IPS-18c (cell line): ENCODE results near the gene DAPK2.
A peak's percentile ranks its signal among the peaks of the same experiment; 100 is the strongest.

Experiments used
- H3K4me3 ChIP-seq: 2 replicates; pipeline ENCODE4 v1.7.0; 2013; ENCODE audit warnings: low read depth, mild to moderate bottlenecking, low read length, moderate library complexity; ENCODE audit not compliant: insufficient read depth
- H3K9me3 ChIP-seq: one replicate; pipeline ENCODE4 v1.6.1; 2013; ENCODE audit warnings: mild to moderate bottlenecking, low read length, moderate library complexity; ENCODE audit not compliant: control insufficient read depth, insufficient read depth

DAPK2 gene

DNA sequence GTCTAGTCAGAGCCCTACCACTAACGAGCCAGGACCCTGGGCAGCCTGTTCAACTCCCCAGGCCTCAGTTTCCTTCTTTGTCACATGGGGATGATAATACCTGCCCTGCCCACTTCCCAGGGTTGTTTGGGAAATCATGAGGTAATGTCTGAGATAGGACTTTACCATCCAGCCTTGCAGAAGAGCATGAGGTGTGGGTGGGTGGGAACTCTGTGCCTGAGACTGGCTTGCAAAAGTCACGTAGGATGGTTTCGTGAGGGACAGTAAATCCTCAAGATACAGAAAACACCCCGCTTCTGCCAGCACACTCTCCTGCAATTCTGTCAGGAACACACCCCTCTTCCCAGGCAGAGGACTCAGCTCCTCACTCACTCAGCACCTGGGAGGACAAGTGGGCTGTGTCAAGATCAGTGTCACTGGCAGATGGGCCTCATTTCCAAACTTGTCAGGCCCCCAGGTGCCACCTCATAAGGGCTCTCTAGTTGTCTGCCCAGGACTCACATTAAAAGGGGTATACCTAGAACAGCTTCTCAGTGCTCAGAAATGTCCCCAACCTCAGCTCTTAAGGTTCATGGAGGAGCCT lies 58.4 kb downstream of the DAPK2 start:
- H3K9me3 ChIP-seq = peaks cover 2% of the 10 kb centered on the region
- no peak overlapping the region for H3K4me3 ChIP-seq

GRCh38 chr15:63986751-63987341 lies 59.4 kb downstream of the DAPK2 start:
- H3K9me3 ChIP-seq = peaks cover 2% of the 10 kb centered on the region
- H3K4me3 ChIP-seq = no peak overlapping the region

DNA sequence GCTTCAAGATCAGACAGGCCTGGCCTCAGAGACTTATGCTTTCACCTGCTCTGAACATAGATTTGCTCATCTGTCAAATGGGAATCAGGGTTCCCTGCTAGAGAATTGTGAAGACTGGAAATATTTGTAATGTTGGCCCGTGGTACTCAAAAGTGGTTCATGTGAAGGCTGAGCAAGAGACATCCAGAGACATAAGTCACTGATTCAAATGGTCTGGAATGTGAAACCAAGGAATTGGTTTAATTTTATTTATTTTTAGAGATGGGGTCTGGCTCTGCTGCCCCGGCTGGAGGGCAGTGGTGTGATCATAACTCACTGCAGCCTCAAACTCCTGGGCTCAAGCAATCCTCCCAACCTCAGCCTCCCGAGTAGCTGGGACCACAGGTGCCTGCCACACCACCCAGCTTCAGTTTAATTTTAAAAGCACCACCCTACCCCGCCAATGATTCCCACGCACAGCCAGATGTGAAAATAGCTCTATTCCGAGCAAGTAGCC lies 60.1 kb downstream of the DAPK2 start:
- peaks cover 2% of the 10 kb centered on the region for H3K9me3 ChIP-seq
- H3K4me3 ChIP-seq = no peak overlapping the region

GRCh38 chr15:63985221-63986184 lies 60.8 kb downstream of the DAPK2 start:
- no peak overlapping the region for H3K4me3 ChIP-seq
- H3K9me3 ChIP-seq = peaks cover 2% of the 10 kb centered on the region

GRCh38 chr15:63984331-63984730 lies 62.0 kb downstream of the DAPK2 start:
- Histone ChIP-seq H3K9me3 (peaks cover 2% of the 10 kb centered on the region), H3K4me3 (no peak overlapping the region)

DNA sequence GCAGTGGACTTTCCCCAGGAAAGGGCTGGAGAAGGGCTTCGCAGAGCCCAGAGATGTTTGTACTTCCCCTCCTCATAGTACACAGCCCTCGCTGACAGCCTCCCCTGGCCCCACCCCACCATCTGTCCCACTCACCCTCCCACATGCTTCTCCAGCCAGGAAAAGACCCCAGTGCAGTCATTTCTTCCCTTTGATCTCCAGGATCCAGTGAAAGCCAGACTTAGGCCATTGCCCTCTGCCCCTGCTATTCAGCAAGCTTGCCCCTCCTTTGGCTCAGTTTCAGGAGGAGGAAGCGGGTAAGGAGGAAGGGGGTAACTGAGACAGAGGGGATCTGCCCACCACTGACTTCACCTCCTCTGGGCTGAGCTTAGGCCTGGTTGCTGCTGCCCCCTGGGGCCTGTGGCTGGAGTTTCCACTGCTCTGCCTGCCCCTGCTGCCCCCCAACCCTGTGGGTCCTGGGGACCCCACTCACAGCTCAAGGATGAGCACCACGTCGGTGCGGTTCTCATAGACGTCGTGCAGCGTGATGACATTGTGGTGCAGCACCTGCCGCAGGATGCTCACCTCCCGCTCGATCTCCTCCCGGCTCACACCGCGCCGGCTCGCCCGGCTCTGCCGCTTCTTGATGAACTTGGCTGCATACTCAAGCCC lies 63.1 kb downstream of the DAPK2 start:
- peaks cover 5% of the 10 kb centered on the region for H3K9me3 ChIP-seq
- H3K4me3 ChIP-seq = no peak overlapping the region

DNA sequence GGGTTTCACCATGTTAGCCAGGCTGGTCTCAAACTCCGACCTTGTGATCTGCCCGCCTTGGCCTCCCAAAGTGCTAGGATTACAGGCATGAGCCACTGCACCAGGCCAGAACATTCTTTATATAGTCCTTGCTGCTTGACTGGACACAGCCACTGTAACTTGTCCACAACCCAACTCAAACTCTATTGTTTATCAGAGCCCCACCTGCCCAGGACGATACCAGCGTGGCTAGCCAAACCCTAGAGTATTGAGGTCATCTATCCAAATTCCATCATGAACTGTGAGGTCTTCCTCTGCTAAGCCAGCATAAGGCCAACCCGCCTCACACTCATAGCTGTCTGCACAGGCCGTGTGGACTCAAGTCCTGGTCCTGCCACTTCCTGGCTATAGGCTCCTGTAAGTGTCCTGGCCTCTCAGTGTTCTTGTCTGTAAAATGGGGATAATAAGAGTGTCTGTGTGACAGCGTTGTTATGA lies 63.9 kb downstream of the DAPK2 start:
- Histone ChIP-seq H3K4me3 (no peak overlapping the region), H3K9me3 (peaks cover 5% of the 10 kb centered on the region)

DNA sequence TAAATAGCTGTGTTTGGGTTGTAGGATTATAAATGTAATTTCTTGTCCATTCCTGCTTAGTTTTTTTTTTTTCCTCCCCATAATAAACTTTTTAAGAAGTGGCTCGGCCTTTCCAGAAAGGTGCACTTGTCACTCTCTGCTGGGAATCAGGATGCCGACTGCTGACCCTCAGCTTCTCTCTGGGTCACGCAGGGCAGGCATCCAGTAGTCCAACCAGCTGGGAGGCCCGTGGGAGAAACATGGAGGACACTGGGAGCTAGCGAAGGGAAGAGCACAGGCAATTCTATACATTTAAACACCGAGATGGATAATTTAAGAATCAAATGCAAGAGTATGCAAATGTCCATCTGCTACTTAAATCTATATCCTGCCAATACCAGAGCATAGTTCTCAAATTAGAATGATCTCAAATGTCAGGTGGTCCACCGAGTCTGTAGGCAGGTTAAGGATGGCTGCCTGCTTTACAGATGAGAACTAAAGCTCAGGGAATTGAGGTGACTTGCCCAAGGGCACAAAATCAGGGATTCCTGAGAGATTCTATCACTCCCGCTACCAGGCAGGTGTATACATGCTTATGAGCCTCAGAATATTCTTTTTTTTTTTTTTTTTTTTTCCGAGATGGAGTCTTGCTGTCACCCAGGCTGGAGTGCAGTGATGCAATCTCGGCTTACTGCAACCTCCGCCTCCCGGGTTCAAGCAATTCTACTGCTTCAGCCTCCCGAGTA lies 64.5 kb downstream of the DAPK2 start:
- no peak overlapping the region for H3K4me3 ChIP-seq
- peaks cover 5% of the 10 kb centered on the region for H3K9me3 ChIP-seq

DNA sequence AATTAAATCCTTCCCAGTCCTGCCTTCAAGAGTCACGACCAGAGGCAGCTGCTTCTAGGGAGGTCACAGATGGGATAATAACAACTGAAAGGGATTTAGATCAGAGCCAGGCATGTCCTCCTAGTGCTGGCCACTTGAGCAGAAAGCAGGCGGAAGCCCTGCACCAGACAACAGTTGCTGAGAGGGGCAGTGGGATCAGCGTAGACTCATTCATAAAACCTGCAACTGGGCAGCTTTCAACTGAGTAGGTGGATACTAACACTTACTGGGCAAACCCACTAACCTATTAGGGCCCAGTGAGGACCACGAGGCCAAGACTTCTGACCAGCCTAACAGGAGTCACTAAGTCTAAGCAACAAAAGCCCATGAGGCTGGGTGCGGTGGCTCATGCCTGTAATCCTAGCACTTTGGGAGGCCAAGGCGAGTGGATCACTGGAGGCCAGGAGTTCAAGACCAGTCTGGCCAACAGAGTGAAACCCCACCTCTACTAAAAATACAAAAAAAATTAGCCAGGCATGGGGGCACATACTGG lies 67.0 kb downstream of the DAPK2 start:
- Histone ChIP-seq H3K4me3 (no peak overlapping the region), H3K9me3 (peaks cover 3% of the 10 kb centered on the region)

GRCh38 chr15:63978511-63979261 lies 67.6 kb downstream of the DAPK2 start:
- Histone ChIP-seq H3K9me3 (peaks cover 3% of the 10 kb centered on the region), H3K4me3 (no peak overlapping the region)

DNA sequence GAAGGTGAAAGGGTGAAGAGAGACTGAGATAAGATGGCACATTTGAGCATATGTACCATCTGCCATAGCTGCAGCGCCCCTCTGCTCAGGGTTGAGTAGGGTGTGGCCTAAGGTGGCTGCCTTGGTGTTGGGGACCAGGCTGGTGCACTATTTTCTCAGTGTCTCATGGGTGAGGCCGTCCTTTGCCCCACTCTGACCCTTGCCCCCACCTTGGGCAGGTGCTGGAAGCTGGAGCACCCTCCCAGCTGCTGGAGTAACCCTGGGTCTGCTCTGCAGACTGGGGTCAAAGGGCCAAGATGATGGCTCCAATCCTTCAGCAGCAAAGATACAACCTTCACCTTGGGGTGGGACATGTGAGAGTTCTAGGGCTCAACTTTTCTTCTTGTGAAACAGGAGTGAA lies 69.2 kb downstream of the DAPK2 start:
- Histone ChIP-seq H3K4me3 (no peak overlapping the region), H3K9me3 (peaks cover 3% of the 10 kb centered on the region)

- Histone ChIP-seq H3K9me3 (peaks cover 2% of the 10 kb centered on the region), H3K4me3 (0 out of 2 replicates have a peak overlapping the region, but pooled peaks have one; percentile 20)
These were observed 72.3 kb downstream of the DAPK2 start for GRCh38 chr15:63974021-63974420.

DNA sequence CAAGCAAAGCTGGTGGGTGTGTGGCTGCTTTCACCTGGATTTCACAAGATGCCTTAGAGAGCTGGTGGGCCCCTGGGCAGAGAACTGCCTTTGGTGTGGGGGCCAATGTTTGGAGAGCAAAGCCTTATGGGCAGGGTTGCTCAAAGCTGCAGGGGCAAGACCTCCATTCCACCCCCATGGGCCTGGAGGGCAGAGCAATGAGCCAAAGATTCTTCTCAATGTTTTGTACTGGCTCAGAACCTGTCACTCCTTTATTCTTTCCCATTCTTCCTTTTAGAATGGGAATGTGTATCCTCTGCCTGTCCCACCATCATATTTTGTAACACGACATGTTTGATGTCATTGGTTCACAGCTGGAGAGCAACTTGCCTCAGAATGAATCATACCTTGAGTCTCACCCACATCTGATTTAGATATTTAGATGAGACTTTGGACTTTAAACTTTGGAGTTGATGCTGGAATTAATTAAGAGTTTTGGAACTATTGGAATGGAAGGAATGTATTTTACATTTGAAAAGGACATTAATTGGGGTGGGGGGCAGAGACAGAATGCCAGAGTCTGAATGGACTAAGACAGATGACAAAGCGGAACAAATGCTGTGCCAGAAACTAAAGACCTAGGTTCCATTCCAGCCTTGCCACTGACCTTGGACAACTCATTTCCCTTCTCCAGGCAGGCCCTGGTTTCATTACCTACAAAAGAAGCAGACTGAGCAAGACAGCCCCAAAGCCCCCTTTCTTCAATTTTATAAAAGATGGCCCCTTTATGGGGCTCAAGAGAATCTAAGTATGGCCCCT lies 72.9 kb downstream of the DAPK2 start:
- Histone ChIP-seq H3K4me3 (no peak overlapping the region; the same call in 1 of the 2 replicates), H3K9me3 (no peaks in the 10 kb centered on the region)

DNA sequence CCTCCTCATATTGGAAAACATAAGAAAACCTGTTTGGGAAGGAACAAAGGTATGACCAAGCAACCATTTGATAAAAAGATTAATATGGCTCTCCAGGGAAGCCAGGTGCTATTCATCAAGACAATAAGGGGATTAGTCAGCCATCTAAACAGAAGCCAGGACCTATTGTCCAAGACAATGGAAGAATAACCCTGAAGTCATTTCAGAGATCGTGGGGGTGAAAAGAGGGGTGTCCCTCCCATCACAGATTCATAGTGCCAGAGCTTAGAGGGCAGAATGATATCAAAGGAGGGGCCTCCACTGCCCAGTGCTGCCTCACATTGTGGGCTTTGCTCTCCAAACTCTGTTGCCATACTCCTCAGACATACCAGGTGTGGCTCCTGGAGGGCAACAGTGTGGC lies 73.5 kb downstream of the DAPK2 start:
- Histone ChIP-seq H3K9me3 (no peaks in the 10 kb centered on the region), H3K4me3 (no peak overlapping the region)

DNA sequence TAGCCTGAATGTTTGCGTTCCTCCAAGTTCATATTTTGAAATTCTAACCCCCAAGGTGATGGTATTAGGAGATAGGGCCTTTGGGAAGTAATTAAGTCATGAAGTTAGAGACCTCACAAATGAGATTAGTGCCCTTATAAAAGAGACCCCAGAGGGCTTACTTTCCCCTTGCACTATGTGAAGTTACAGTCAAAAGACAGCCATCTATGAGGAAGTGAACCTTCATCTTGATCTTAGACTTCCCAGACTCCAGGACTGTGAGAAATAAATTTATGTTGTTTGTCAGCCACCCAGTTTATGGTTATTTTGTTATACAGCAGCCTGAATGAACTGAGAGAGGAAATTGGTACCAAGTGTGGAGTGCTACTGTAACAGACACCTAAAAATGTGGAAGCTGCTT lies 74.4 kb downstream of the DAPK2 start:
- Histone ChIP-seq H3K4me3 (no peak overlapping the region), H3K9me3 (no peaks in the 10 kb centered on the region)
